Skeletal muscle tissue (tissue), 4 donors: ENCODE data around the gene CARS1. TPM values are rescaled to one million over a fixed set of nuclear protein-coding genes. Genes with fewer than 3 reads are reported as not detected.

Experiments
- H3K27ac ChIP-seq: one replicate; pipeline ENCODE4 v1.7.0; 2013; ENCODE audit warnings: mild to moderate bottlenecking, low read depth, low read length, inconsistent platforms
- H3K27me3 ChIP-seq, 3 donors: one replicate each; pipeline ENCODE4 v1.7.0; 2013; ENCODE audit warnings: low read length in 3 of 3; ENCODE audit not compliant: control insufficient read depth in 3 of 3, insufficient read depth in 3 of 3
- H3K36me3 ChIP-seq, 3 donors: one replicate each; pipeline ENCODE4 v1.7.0; 2013; ENCODE audit warnings: low read length in 3 of 3; ENCODE audit not compliant: control insufficient read depth in 3 of 3, insufficient read depth in 3 of 3
- H3K4me1 ChIP-seq, 3 donors: one replicate each; pipeline ENCODE4 v1.7.0; 2013; ENCODE audit warnings: low read length in 3 of 3, mild to moderate bottlenecking in 3 of 3; ENCODE audit not compliant: control insufficient read depth in 3 of 3, insufficient read depth in 3 of 3
- H3K4me3 ChIP-seq, 3 donors: one replicate each; pipeline ENCODE4 v1.7.0; 2013; ENCODE audit warnings: low read length in 3 of 3
- H3K9ac ChIP-seq, 3 donors: one replicate each; pipeline ENCODE4 v1.7.0; 2013; ENCODE audit warnings: low read length in 3 of 3, mild to moderate bottlenecking in 3 of 3, moderate library complexity in 2 of 3, low read depth in 1 of 3
- H3K9me3 ChIP-seq, 3 donors: one replicate each; pipeline ENCODE4 v1.7.0; 2013; ENCODE audit warnings: low read length in 3 of 3; ENCODE audit not compliant: control insufficient read depth in 3 of 3
- total RNA-seq: library from RNA; depleted of rRNA; stranded (reverse); fragments of >200 nt; gene quantifications from one replicate; pipeline ENCODE4 v1.2.3, GENCODE V29; 2014
- donor health status: Osteomylitis.

Gene CARS1
- total RNA-seq, 1 donor from 2014 or later = 11.5 TPM

DNA sequence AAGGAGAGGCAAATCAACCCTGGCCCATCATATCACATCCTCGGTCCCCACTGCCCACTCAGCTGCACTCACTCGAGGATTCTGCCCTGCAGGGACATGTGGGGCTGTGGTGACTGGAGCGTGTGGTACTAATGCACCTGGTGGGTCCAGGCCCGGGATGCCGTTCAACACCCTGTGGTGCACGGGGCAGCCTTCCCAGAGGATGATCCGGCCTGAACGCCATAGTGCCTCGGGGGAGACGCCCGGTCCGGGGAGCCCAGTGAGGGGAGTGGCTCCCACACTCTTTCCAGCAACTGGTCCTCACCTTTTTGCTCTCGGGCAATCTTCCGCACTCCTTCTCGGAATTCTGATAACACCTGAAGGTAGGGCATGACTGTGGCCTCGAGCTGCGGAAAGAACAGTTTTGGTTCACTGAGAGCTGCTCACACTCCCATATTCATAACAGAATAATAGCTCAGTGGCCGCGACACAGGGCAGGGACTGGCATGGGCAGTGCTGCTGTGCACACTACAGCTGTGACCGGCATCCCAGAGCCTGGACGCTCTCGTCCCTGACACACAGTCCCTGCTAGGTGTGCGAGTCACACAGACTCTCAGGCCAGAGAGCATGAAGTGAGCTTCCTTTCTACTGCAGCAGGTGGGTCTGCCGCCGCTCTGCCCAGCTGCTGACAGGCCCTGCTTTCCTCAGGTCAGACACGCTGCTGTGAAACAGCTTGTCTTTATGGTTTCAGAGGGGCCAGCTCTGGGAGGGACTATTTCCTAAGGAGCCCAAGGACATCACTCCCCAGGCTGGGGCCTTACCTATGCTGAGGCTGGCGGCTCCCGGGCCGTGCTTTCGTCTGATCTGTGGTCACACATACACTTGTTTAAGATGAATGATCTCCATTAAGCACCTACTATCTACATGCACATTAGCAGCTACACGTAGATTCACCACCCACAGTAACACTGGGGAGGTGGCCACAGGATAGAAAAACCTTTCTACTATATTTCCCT lies 45.0 kb downstream of the CARS1 start:
- no peaks in the 10 kb centered on the region for H3K4me1 ChIP-seq
- no peak overlapping the region for H3K4me3 ChIP-seq
- no peaks in the 10 kb centered on the region for H3K27me3 ChIP-seq
- peaks cover 55 to 65% (median 59%) of the 10 kb centered on the region in 3 donors for H3K36me3 ChIP-seq
- H3K27ac ChIP-seq = no peak overlapping the region
- H3K9me3 ChIP-seq = no peaks in the 10 kb centered on the region
- no peak overlapping the region for H3K9ac ChIP-seq

DNA sequence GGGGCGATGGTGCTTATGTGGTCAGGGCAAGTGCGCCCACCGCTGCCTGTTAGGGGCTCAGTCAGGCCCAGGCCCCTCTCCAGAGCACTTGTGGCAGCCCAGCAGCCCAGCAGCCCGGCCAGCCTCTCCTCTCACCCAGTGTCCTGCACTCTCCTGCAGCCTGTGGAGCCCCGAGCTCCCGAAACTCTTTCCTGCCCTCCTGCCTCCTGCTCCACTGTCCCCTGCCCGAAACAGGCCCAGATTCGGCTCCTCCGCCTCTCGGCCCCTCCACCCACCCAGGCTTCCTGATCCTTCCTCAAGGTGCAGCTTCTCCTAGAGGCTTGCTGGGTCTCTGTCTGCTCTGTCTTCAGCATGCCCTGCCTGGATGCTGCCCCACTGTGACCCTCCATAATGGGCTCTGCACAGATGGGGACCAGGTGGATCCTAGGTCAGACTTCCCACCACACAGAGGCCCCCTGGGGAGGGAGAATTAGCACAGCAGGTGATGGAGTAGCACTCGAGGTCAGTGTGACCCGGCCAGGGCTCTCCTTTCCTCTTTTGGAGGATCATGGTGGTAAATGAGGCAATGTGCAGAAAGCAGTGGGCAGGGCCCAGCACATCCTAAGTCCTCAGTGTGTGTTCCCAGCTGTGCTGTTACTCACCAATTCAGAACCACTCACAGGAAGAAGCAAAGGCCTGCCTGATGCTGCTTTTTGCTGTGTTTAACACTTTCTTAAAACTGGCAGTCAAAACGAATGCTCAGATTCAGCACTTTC lies 46.5 kb downstream of the CARS1 start:
- H3K4me1 ChIP-seq = no peaks in the 10 kb centered on the region
- H3K4me3 ChIP-seq = no peak overlapping the region
- no peak overlapping the region for H3K27ac ChIP-seq
- H3K9me3 ChIP-seq = no peaks in the 10 kb centered on the region
- H3K9ac ChIP-seq = no peak overlapping the region
- peaks cover 48 to 59% (median 50%) of the 10 kb centered on the region in 3 donors for H3K36me3 ChIP-seq
- H3K27me3 ChIP-seq = no peaks in the 10 kb centered on the region

DNA sequence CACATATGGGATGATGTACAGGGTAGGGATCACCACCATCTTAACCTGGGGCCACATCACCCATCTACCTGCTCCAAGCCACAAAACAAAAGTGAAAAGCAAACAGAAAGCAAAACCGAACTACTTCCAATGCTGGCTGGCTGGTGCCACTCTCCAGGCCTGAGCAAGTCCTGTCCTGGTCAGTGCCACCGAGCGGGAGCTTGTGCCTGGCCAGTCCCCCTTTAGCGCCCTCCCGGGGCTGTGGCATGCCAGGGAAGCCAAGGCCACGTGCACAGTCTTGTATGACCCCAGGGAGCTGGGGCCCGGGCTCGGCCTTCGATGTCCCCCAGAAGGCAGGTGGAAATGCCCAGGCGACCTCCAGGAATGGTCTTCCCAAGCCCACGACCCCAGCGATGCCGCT lies 47.2 kb downstream of the CARS1 start:
- Histone ChIP-seq H3K4me1 (no peaks in the 10 kb centered on the region), H3K27me3 (no peaks in the 10 kb centered on the region)

DNA sequence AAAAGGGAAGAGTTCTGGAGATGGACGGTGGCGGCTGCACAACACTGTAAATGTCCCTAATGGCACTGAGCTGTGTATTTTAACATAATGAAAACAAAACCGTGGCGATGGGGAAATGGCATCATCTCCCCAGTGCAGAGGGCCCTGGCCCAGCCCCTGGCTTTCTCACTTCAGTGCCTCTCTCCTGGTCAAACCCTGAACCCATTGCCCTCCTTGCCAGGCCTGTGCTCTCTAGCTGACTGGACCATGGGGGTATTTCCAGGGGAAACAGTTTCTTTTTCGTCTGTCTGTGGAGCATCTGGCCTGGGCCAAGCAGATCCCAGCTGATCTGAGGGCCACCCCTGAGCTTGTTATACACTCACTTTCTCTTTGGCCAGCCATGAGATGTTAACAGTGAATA lies 47.7 kb downstream of the CARS1 start:
- Histone ChIP-seq H3K36me3 (peaks cover 41 to 49% (median 41%) of the 10 kb centered on the region in 3 donors), H3K27ac (no peak overlapping the region)

More for the DNA sequence above, 47.2 kb downstream of the CARS1 start:
- no peaks in the 10 kb centered on the region for H3K9me3 ChIP-seq
- no peak overlapping the region for H3K9ac ChIP-seq
- no peak overlapping the region for H3K4me3 ChIP-seq
- peaks cover 41 to 52% (median 45%) of the 10 kb centered on the region in 3 donors for H3K36me3 ChIP-seq
- no peak overlapping the region for H3K27ac ChIP-seq

DNA sequence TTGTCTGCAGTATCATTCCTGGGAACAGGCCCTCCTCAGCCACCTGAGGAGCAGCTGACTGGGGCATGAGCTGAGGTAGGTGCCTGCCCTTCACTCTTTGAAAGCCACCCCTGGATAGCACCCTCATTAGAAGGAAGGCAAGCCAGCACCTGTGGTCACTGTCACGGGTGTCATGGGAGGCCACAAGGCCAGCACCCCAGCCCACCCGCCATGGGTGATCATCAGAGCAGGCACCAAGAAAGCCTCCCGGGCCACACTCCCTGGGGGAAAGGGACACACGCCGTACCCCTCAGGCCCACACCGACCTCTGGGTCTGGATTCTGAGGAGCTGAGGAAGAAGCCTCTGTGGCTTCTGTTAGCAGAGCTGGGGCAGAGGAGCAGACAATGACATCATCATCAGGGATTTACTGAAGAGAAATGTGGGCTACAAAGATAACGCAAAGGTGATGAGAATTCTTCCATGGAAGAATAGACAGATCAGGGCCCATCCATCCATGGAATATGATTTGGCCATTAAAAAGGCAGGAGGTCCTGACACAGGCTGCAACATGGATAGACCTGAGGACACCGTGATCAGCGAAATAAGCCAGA lies 48.4 kb downstream of the CARS1 start:
- H3K4me3 ChIP-seq = no peak overlapping the region
- peaks cover 42 to 49% (median 42%) of the 10 kb centered on the region in 3 donors for H3K36me3 ChIP-seq
- H3K9ac ChIP-seq = no peak overlapping the region
- no peaks in the 10 kb centered on the region for H3K9me3 ChIP-seq
- no peaks in the 10 kb centered on the region for H3K27me3 ChIP-seq
- H3K4me1 ChIP-seq = no peaks in the 10 kb centered on the region
- no peak overlapping the region for H3K27ac ChIP-seq

More for the DNA sequence above, 47.7 kb downstream of the CARS1 start:
- Histone ChIP-seq H3K9ac (no peak overlapping the region), H3K4me3 (no peak overlapping the region), H3K9me3 (no peaks in the 10 kb centered on the region), H3K27me3 (no peaks in the 10 kb centered on the region), H3K4me1 (no peaks in the 10 kb centered on the region)

DNA sequence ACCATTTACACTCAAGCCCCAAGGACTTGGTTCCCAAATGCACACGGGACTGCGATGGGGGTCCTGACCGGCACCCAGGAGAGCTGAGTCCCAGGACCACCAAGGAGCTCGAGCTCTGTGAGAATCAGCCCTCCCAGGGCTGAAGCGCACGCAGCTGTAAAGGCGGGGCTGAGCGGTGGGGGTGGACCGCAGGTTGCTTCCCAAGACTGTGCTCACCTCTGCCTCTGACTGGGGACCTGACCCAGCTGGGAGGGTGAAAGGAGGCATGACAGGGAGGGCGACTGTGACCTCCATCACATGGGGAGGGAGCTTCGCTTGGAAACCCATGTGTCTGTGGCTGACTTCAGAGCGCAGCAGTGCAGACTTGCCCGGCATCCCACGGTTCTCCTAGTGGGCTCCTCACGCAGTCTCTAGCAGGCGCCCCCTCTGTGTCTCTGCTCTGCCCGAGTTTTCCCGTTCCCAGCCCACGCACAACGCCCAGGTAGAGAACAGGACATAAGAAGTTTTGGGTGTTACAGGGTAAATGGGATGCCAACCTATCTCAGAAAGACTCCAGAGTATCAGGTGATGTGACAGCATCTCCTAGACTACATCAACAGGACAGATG lies 49.7 kb downstream of the CARS1 start:
- Histone ChIP-seq H3K9ac (no peak overlapping the region), H3K27me3 (no peaks in the 10 kb centered on the region), H3K4me1 (no peaks in the 10 kb centered on the region), H3K9me3 (no peaks in the 10 kb centered on the region), H3K27ac (no peak overlapping the region), H3K4me3 (no peak overlapping the region), H3K36me3 (peaks cover 51 to 59% (median 53%) of the 10 kb centered on the region in 3 donors)

DNA sequence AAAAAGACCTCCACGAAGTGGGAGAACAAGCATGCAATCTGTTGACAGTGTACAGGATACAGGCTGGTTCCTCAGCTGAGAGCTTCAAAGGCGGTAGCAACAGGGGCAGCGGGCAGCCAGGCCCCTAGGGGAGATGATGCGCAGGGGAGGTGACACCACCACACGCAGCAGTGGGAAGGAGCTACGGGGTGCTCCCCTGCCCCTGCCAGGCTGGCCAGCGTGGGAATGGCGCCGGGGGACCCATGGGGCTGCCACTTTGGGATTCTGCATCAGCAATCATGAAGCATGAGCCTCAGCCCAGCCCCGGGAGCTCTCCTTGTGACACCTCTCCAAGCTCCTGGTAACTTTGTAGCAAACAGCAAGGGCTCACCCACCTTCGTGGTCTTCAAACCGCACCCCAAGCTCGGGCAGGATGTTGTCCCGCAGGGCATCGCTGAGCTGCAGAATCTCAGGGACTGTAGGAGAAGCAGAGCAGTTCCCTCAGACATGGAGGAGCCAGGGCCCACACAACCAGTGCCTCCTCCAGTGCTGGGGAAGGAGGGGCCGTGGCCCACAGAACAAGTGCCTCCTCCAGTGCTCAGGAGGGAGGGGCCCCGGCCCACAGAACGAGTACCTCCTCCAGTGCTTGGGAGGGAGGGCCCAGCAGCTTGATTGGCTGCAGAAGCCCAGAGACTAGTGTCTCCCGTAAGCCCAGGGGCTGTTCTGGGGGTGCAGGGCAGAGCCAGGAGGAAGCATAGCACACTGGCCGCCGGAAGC lies 50.5 kb downstream of the CARS1 start:
- Histone ChIP-seq H3K4me1 (no peaks in the 10 kb centered on the region), H3K9ac (no peak overlapping the region), H3K27ac (no peak overlapping the region), H3K4me3 (no peak overlapping the region), H3K27me3 (no peaks in the 10 kb centered on the region), H3K9me3 (no peaks in the 10 kb centered on the region), H3K36me3 (peaks cover 51 to 59% (median 53%) of the 10 kb centered on the region in 3 donors)

DNA sequence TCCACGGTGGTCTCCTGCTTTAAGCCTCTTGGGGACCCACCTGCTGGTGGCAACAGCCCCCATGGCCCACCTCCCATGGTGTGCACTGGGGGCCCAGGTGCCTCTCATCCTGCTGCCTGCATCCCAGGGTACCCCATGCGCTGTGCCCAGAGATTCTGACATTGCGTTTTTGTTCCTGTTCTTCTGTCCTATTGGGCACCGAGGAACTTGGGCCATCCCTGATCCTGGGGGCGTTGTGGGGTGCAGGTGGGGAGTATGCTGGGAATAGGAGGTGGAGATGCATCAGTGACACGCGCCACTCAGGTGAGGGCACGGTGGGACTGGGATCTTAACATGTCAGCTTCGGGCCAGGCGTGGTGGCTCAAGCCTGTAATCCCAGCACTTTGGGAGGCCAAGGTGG lies 52.7 kb downstream of the CARS1 start:
- Histone ChIP-seq H3K36me3 (peaks cover 52 to 59% (median 59%) of the 10 kb centered on the region in 3 donors), H3K27me3 (no peaks in the 10 kb centered on the region), H3K9ac (no peak overlapping the region), H3K4me3 (no peak overlapping the region), H3K4me1 (peaks cover 0 to 14% (median 11%) of the 10 kb centered on the region in 3 donors), H3K27ac (no peak overlapping the region), H3K9me3 (no peaks in the 10 kb centered on the region)
